Measurements from ENCODE around the gene DEFB127.

Gene DEFB127

GRCh38 chr20:157154-157553 lies at the start of gene DEFB127:
DEFB127 (plus strand) TSS chr20:157454; CDS start chr20:157545, 91 bp downstream.
- no peak for TF ChIP-seq CTCF (IDR thresholded peaks at IDR 0.05)

GRCh38 chr20:112396-112795 lies 44.9 kb upstream of the DEFB127 start:
- no peak for TF ChIP-seq CTCF (IDR thresholded peaks at IDR 0.05)

GRCh38 chr20:117518-117917 lies 39.7 kb upstream of the DEFB127 start:
- TF ChIP-seq CTCF (IDR thresholded peaks at IDR 0.05) = no peak

GRCh38 chr20:137668-138490 lies 19.4 kb upstream of the DEFB127 start:
- TF ChIP-seq CTCF (IDR thresholded peaks at IDR 0.05) = peak; percentile 59

- TF ChIP-seq CTCF (IDR thresholded peaks at IDR 0.05) = no peak
Observed at GRCh38 chr20:142290-142689, 15.0 kb upstream of the DEFB127 start, which contains the start of gene DEFB126. DEFB126 (plus strand) TSS chr20:142590; CDS start chr20:142629, 39 bp downstream.

GRCh38 chr20:145877-146276 lies 11.4 kb upstream of the DEFB127 start:
- no peak for TF ChIP-seq CTCF (IDR thresholded peaks at IDR 0.05)

GRCh38 chr20:152131-152530 lies 5.1 kb upstream of the DEFB127 start:
- TF ChIP-seq CTCF (IDR thresholded peaks at IDR 0.05) = no peak

All from LNCAP (cell line).